ENCODE measurements around the gene C5AR2. TPM values are rescaled to one million over a fixed set of nuclear protein-coding genes. Genes with fewer than 3 reads are reported as not detected.

C5AR2 gene
- total RNA-seq, 1 experiment from 2014 or later, result not detected

- peak within 1 kb of the TSS; percentile 93 for H2AFZ ChIP-seq
- peaks cover 13% of the 10 kb centered on the region; the same call in 1 of the 2 replicates for H3F3A ChIP-seq (ENCODE audit: insufficient read depth, low read depth)
- H3K27ac ChIP-seq, result peak within 1 kb of the TSS; percentile 48; the same call in 1 of the 2 replicates
- peaks cover 49% of the 10 kb centered on the region for H3K79me2 ChIP-seq (ENCODE audit: low read depth)
- ChIA-PET POLR2A (ENCODE audit: unreplicated experiment) (interaction anchor here (0.5 to 1.0 kb wide), 8 partner anchors 21 to 1015 kb away, joined by 3 to 10 read pairs (median 5); partner anchors contain the start of genes INAFM1, SYNGR4 and TMEM143), CTCF (interaction anchor here (0.5 to 2.1 kb wide), 21 partner anchors 12 to 854 kb away, joined by 3 to 18 read pairs (median 4); partner anchors contain the start of genes CCDC9 and EHD2)
- no TSS peak for BruUV-seq (replicated peaks)
- peak within 1 kb of the TSS; percentile 95 for H3K4me3 ChIP-seq
- peaks cover 25% of the 10 kb centered on the region for H3K36me3 ChIP-seq (ENCODE audit: low read depth)
- H3K4me1 ChIP-seq (replicated peaks; ENCODE audit: insufficient read depth), result peaks cover 14% of the 10 kb centered on the region
- intact Hi-C loops (cut with micrococcal nuclease; ENCODE audit: unreplicated experiment), result loop anchor here (1.0 to 5.0 kb wide), 2 partner anchors 42 to 92 kb away; partner anchors contain the start of gene C5AR1
- H3K27me3 ChIP-seq (ENCODE audit: insufficient read depth, low read depth), result no peaks in the 10 kb centered on the region
- DNase-seq, result peak; percentile 99
- H3K9me3 ChIP-seq (ENCODE audit: insufficient read depth, low read depth), result no peaks in the 10 kb centered on the region
- no peaks in the 10 kb centered on the region for H3K9me2 ChIP-seq (ENCODE audit: insufficient read depth)
- H3K4me2 ChIP-seq, result peak within 1 kb of the TSS; percentile 93
- no peak for TF ChIP-seq EZH2 (IDR thresholded peaks at IDR 0.05; ENCODE audit: low read depth)
- peak; percentile 99 for TF ChIP-seq CTCF (conservative IDR thresholded peaks at IDR 0.05)
- peaks cover 30% of the 10 kb centered on the region for H4K20me1 ChIP-seq (ENCODE audit: insufficient read depth)
Observed at GRCh38 chr19:47348819-47349795, 17.1 kb downstream of the C5AR2 start, which contains the start of gene DHX34. DHX34 (plus strand) TSS chr19:47349315; CDS start chr19:47353031, 3,716 bp downstream.

GRCh38 chr19:47350630-47351029 is 18.7 kb downstream of the C5AR2 start:
- Histone ChIP-seq H2AFZ (no peak overlapping the region), H3K4me2 (peak overlapping the region; percentile 93), H4K20me1 (ENCODE audit: insufficient read depth) (peaks cover 45% of the 10 kb centered on the region), H3K4me3 (peak overlapping the region; percentile 95; the same call in 1 of the 2 replicates), H3K27me3 (ENCODE audit: insufficient read depth, low read depth) (no peaks in the 10 kb centered on the region), H3K27ac (no peak overlapping the region), H3K79me2 (ENCODE audit: low read depth) (peaks cover 63% of the 10 kb centered on the region), H3K4me1 (replicated peaks; ENCODE audit: insufficient read depth) (peaks cover 14% of the 10 kb centered on the region), H3K36me3 (ENCODE audit: low read depth) (peaks cover 38% of the 10 kb centered on the region), H3K9me3 (ENCODE audit: insufficient read depth, low read depth) (no peaks in the 10 kb centered on the region), H3F3A (ENCODE audit: insufficient read depth, low read depth) (peaks cover 19% of the 10 kb centered on the region), H3K9me2 (ENCODE audit: insufficient read depth) (no peaks in the 10 kb centered on the region)
- intact Hi-C loops (cut with micrococcal nuclease; ENCODE audit: unreplicated experiment), result no loop called here
- no peak for DNase-seq
- no peak for TF ChIP-seq CTCF (conservative IDR thresholded peaks at IDR 0.05)
- TF ChIP-seq EZH2 (IDR thresholded peaks at IDR 0.05; ENCODE audit: low read depth), result no peak
- CTCF ChIA-PET, result interaction anchor here (0.5 to 2.1 kb wide), 2 partner anchors 20 to 77 kb away, joined by 3 to 9 read pairs; no protein-coding TSS in a partner anchor
- BruUV-seq (replicated peaks), result no TSS peak
- POLR2A ChIA-PET (ENCODE audit: unreplicated experiment), result no interaction called here

GRCh38 chr19:47351548-47351947 is 19.6 kb downstream of the C5AR2 start:
- Histone ChIP-seq H3K9me2 (ENCODE audit: insufficient read depth) (no peaks in the 10 kb centered on the region), H3K27ac (no peak overlapping the region), H3K27me3 (ENCODE audit: insufficient read depth, low read depth) (no peaks in the 10 kb centered on the region), H3K36me3 (ENCODE audit: low read depth) (peaks cover 45% of the 10 kb centered on the region), H3K4me1 (replicated peaks; ENCODE audit: insufficient read depth) (peaks cover 14% of the 10 kb centered on the region), H3K4me2 (peak overlapping the region; percentile 93; the same call in 1 of the 2 replicates), H3K9me3 (ENCODE audit: insufficient read depth, low read depth) (no peaks in the 10 kb centered on the region), H3F3A (ENCODE audit: insufficient read depth, low read depth) (peaks cover 26% of the 10 kb centered on the region), H3K4me3 (no peak overlapping the region), H4K20me1 (ENCODE audit: insufficient read depth) (peaks cover 52% of the 10 kb centered on the region), H2AFZ (no peak overlapping the region), H3K79me2 (ENCODE audit: low read depth) (peaks cover 63% of the 10 kb centered on the region)
- DNase-seq, result no peak
- no TSS peak for BruUV-seq (replicated peaks)
- intact Hi-C loops (cut with micrococcal nuclease; ENCODE audit: unreplicated experiment), result no loop called here
- TF ChIP-seq CTCF (conservative IDR thresholded peaks at IDR 0.05) (no peak), EZH2 (IDR thresholded peaks at IDR 0.05; ENCODE audit: low read depth) (no peak)
- POLR2A ChIA-PET (ENCODE audit: unreplicated experiment), result no interaction called here
- CTCF ChIA-PET, result no interaction called here
